CD4-positive, alpha-beta T cell (primary cell): ENCODE results near the gene DHODH. TPM values are rescaled to one million over a fixed set of nuclear protein-coding genes. Genes with fewer than 3 reads are reported as not detected.
"Not testable (repeated sequence)": the region's sequence is repeated elsewhere in the genome, so short reads cannot be mapped to it uniquely, and the experiment has no call there.

ENCODE experiments used
- ATAC-seq: fragments of 200-7000 bp; cut with Tn5 transposase; one replicate; pipeline ENCODE4 v1.10.0; 2022; ENCODE audit warnings: mild to moderate bottlenecking; ENCODE audit not compliant: poor library complexity
- CTCF ChIA-PET: fragments of 350-600 bp; sonication (Branson Sonifier 250); formaldehyde crosslinking; loops from one replicate; lab custom pipeline; 2021; ENCODE audit warnings: antibody characterized with exemption, inconsistent platforms; lab: Charles Lee
- POLR2A ChIA-PET: fragments of 350-600 bp; sonication (Branson Sonifier 250); formaldehyde crosslinking; loops from one replicate; lab custom pipeline; 2021; ENCODE audit warnings: antibody characterized with exemption, inconsistent platforms; lab: Charles Lee
- DNase-seq, 14 experiments: peaks; one replicate each; pipeline ENCODE4 v3.0.0-alpha.2; 2013 to 2020; ENCODE audit warnings: mixed read lengths in 2 of 14
- H3K27ac ChIP-seq, 2 donors: one replicate each; pipeline versions ENCODE4 v1.5.1 to v1.7.0; 2013; ENCODE audit warnings: low read length in 2 of 2, low read depth in 1 of 2, mild to moderate bottlenecking in 1 of 2
- H3K27me3 ChIP-seq, 2 experiments: 1 replicate in 1 of 2; 2 replicates in 1 of 2; pipeline versions ENCODE4 v1.6.1 to v1.7.0; 2013; ENCODE audit warnings: low read length in 2 of 2, control low read depth in 1 of 2, mild to moderate bottlenecking in 1 of 2, moderate library complexity in 1 of 2; ENCODE audit not compliant: insufficient read depth in 2 of 2, control insufficient read depth in 1 of 2
- H3K36me3 ChIP-seq: one replicate; pipeline ENCODE4 v1.6.1; 2013; ENCODE audit warnings: low read length, control low read depth; ENCODE audit not compliant: insufficient read depth
- H3K4me1 ChIP-seq: one replicate; pipeline ENCODE4 v1.6.1; 2013; ENCODE audit warnings: low read length, control low read depth; ENCODE audit not compliant: insufficient read depth
- H3K4me3 ChIP-seq: one replicate; pipeline ENCODE4 v1.5.1; 2013; ENCODE audit warnings: mild to moderate bottlenecking, low read length, moderate library complexity
- H3K9me3 ChIP-seq, 2 experiments: 1 replicate in 1 of 2; 2 replicates in 1 of 2; pipeline versions ENCODE4 v1.6.1 to v1.7.0; 2013; ENCODE audit warnings: low read length in 2 of 2, mild to moderate bottlenecking in 2 of 2, control low read depth in 1 of 2, moderate library complexity in 1 of 2; ENCODE audit not compliant: control insufficient read depth in 1 of 2, insufficient read depth in 1 of 2
- H3K27ac Mint-ChIP-seq: one replicate; pipeline ENCODE4 v1.8.0; 2020; ENCODE audit warnings: mixed read lengths
- H3K27me3 Mint-ChIP-seq: one replicate; pipeline ENCODE4 v1.8.0; 2021; ENCODE audit warnings: mixed read lengths
- H3K36me3 Mint-ChIP-seq: one replicate; pipeline ENCODE4 v1.8.0; 2021; ENCODE audit warnings: low read depth, mixed read lengths
- H3K4me1 Mint-ChIP-seq: one replicate; pipeline ENCODE4 v1.8.0; 2021; ENCODE audit warnings: low read depth, mixed read lengths
- H3K4me3 Mint-ChIP-seq: one replicate; pipeline ENCODE4 v1.8.0; 2020; ENCODE audit warnings: mild to moderate bottlenecking, mixed read lengths
- H3K9me3 Mint-ChIP-seq: one replicate; pipeline ENCODE4 v1.8.0; 2020; ENCODE audit warnings: mixed read lengths
- intact Hi-C, 2 experiments: fragments of 100-400 bp; cut with DNase I in 1 of 2; cut with micrococcal nuclease in 1 of 2; formaldehyde crosslinking; loops; one replicate each; pipeline versions ENCODE4 v1.15.1 to v1.9.0; 2023 to 2025; cut with DNase I, micrococcal nuclease
- total RNA-seq, 174 experiments: library from RNA in 2 of 174; stranded (reverse) in 2 of 174; gene quantifications; one replicate each; pipeline ENCODE4 v1.2.3 and lab custom pipeline; 2021 to 2026
- TF ChIP-seq, protein P1 (sequence below): fragments of 200-600 bp; IDR thresholded peaks from one replicate; pipeline ENCODE4 v1.8.0; 2022; ENCODE audit warnings: antibody characterized with exemption, mild to moderate bottlenecking

Gene DHODH
- total RNA-seq, 2 experiments from 2014 or later: 2.5 to 2.7 TPM

DNA sequence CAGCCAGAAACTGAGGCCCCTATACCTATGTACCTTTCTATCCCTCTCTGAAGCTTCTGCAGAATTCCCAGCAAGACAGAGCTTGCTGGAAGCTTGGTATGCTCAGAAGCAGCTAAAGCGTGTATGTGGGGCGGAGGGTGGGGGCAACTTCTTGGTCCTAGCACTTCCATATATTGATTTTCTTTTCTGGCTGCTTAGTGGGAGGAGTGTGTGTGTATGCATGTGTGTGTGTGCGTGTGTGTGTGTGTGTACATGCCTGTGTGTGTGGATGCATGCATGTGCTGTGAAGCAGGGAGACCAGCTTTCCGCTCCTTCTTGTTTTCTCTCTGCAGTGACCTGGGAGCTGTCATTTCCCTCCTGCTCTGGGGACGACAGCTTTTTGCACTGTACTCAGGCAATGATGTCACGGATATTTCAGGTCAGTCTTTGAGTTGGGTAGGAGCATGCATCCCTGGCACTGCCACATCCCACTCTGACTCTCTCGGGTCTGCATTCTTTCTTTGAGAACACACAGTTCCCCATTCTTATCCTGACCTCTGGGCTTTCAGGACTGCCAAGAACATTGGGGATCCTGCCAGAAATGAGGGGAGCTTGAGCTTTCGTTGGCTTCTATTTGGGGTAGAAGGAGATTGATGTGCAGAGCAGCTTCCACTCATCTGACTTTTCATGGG, 65.2 kb downstream of the DHODH start:
- H3K4me1 Mint-ChIP-seq: no peaks in the 10 kb centered on the region
- no peaks in the 10 kb centered on the region for H3K27me3 Mint-ChIP-seq
- Histone ChIP-seq H3K4me1 (no peaks in the 10 kb centered on the region), H3K36me3 (no peaks in the 10 kb centered on the region), H3K27ac (no peak overlapping the region), H3K27me3 (no peaks in the 10 kb centered on the region), H3K4me3 (no peak overlapping the region), H3K9me3 (no peaks in the 10 kb centered on the region)
- ChIA-PET CTCF (no interaction called here), POLR2A (no interaction called here)
- H3K4me3 Mint-ChIP-seq: no peak overlapping the region
- no peak overlapping the region for H3K27ac Mint-ChIP-seq
- ATAC-seq (no peak), DNase-seq (no peak)
- no peaks in the 10 kb centered on the region for H3K9me3 Mint-ChIP-seq
- TF ChIP-seq, protein P1, sequence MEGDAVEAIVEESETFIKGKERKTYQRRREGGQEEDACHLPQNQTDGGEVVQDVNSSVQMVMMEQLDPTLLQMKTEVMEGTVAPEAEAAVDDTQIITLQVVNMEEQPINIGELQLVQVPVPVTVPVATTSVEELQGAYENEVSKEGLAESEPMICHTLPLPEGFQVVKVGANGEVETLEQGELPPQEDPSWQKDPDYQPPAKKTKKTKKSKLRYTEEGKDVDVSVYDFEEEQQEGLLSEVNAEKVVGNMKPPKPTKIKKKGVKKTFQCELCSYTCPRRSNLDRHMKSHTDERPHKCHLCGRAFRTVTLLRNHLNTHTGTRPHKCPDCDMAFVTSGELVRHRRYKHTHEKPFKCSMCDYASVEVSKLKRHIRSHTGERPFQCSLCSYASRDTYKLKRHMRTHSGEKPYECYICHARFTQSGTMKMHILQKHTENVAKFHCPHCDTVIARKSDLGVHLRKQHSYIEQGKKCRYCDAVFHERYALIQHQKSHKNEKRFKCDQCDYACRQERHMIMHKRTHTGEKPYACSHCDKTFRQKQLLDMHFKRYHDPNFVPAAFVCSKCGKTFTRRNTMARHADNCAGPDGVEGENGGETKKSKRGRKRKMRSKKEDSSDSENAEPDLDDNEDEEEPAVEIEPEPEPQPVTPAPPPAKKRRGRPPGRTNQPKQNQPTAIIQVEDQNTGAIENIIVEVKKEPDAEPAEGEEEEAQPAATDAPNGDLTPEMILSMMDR: no peak
- intact Hi-C loops: loop anchor here in 1 of 2 experiments (2.0 kb wide), 1 partner anchor 45 kb away; no protein-coding TSS in a partner anchor
- peaks cover 7% of the 10 kb centered on the region for H3K36me3 Mint-ChIP-seq

DNA sequence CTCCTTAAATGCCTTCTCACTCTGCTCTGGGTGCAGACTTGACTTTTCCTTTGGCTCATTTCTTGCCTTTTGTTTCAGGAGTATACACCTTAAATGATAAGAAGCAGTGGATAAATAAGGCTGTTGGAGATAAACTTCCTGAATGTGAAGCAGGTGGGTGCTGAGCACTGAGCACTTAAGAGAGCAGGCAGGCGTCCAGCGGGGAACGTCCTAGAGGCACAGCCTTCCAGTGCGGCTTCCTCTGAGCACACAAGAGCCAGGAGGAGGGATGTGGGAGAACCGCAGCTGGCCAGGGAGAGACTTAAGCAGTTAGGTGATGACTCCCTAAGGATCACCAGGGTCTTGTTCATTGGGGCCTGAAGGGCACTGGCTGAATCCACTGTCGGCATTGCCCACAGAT, 66.5 kb downstream of the DHODH start:
- H3K4me1 ChIP-seq, H3K27me3 ChIP-seq, H3K4me3 Mint-ChIP-seq, H3K27ac ChIP-seq, H3K27me3 Mint-ChIP-seq, H3K9me3 Mint-ChIP-seq, ATAC-seq, H3K9me3 ChIP-seq, H3K36me3 ChIP-seq, POLR2A ChIA-PET, H3K36me3 Mint-ChIP-seq, H3K4me1 Mint-ChIP-seq, DNase-seq, CTCF ChIA-PET, H3K4me3 ChIP-seq, intact Hi-C loops, H3K27ac Mint-ChIP-seq: not testable (repeated sequence)

Other genes starting within 250 kb of the DHODH start
- gene AP1G1, start 199.9 kb upstream of the DHODH start, total RNA-seq: 100 to 1,000 TPM; 171 to 175 TPM
- gene ATXN1L, start 162.8 kb upstream of the DHODH start, total RNA-seq: 10 to 100 TPM; 61.0 to 61.1 TPM
- 10 to 100 TPM; 17.3 to 18.3 TPM for gene ZNF821, start 124.6 kb upstream of the DHODH start, total RNA-seq
- 100 to 1,000 TPM; 411 to 412 TPM for gene IST1, start 113.2 kb upstream of the DHODH start, total RNA-seq
- gene PKD1L3, start 8.3 kb upstream of the DHODH start, total RNA-seq: not detected
- not detected for gene HP, start 45.8 kb downstream of the DHODH start, total RNA-seq
- not detected for gene HPR, start 54.5 kb downstream of the DHODH start, total RNA-seq
- 10 to 100 TPM; 11.5 to 15.0 TPM for gene TXNL4B, start 84.9 kb downstream of the DHODH start, total RNA-seq
- gene DHX38, start 85.1 kb downstream of the DHODH start, total RNA-seq: 100 to 1,000 TPM; 103 to 109 TPM
- 1 to 10 TPM; 1.4 to 1.6 TPM for gene PMFBP1, start 163.4 kb downstream of the DHODH start, total RNA-seq